H9 (cell line): ENCODE data around the gene MBP. TPM values are rescaled to one million over a fixed set of nuclear protein-coding genes. Genes with fewer than 3 reads are reported as not detected.

ENCODE experiments used
- DNase-seq: peaks from one replicate; pipeline ENCODE4 v3.0.0-alpha.2; 2017
- H2AFZ ChIP-seq: one replicate; pipeline ENCODE4 v1.6.1; 2013; ENCODE audit warnings: mild to moderate bottlenecking, low read length, control low read depth, moderate library complexity
- H2AK5ac ChIP-seq: 2 replicates; pipeline ENCODE4 v1.6.1; 2013; ENCODE audit warnings: low read length, control low read depth, mixed read lengths; ENCODE audit not compliant: insufficient read length
- H2BK120ac ChIP-seq: one replicate; pipeline ENCODE4 v1.6.1; 2013; ENCODE audit warnings: low read depth, mild to moderate bottlenecking, low read length, control low read depth, inconsistent platforms; ENCODE audit not compliant: poor library complexity, severe bottlenecking
- H2BK12ac ChIP-seq: 2 replicates; pipeline ENCODE4 v1.6.1; 2013; ENCODE audit warnings: low read length, control low read depth, mixed read lengths, low read depth; ENCODE audit not compliant: insufficient read length
- H2BK15ac ChIP-seq: 2 replicates; pipeline ENCODE4 v1.6.1; 2013; ENCODE audit warnings: low read depth, low read length, control low read depth
- H2BK20ac ChIP-seq: one replicate; pipeline ENCODE4 v1.6.1; 2013; ENCODE audit warnings: low read depth, mild to moderate bottlenecking, low read length, control low read depth, inconsistent platforms; ENCODE audit not compliant: poor library complexity, severe bottlenecking
- H2BK5ac ChIP-seq: 2 replicates; pipeline ENCODE4 v1.6.1; 2013; ENCODE audit warnings: low read length, control low read depth, mixed read lengths; ENCODE audit not compliant: insufficient read length
- H3K14ac ChIP-seq: 2 replicates; pipeline ENCODE4 v1.6.1; 2013; ENCODE audit warnings: low read length, control low read depth; ENCODE audit not compliant: insufficient read depth
- H3K18ac ChIP-seq: 2 replicates; pipeline ENCODE4 v1.6.1; 2013; ENCODE audit warnings: low read depth, mild to moderate bottlenecking, mixed read lengths, low read length, control low read depth; ENCODE audit not compliant: insufficient read length
- H3K23ac ChIP-seq: 2 replicates; pipeline ENCODE4 v1.6.1; 2013; ENCODE audit warnings: low read length, control low read depth, mixed read lengths, low read depth; ENCODE audit not compliant: insufficient read length
- H3K23me2 ChIP-seq: 2 replicates; pipeline ENCODE4 v1.6.1; 2013; ENCODE audit warnings: low read depth, mild to moderate bottlenecking, mixed read lengths, low read length, control low read depth; ENCODE audit not compliant: insufficient read length, poor library complexity, severe bottlenecking
- H3K27ac ChIP-seq: 2 replicates; pipeline ENCODE4 v1.5.1; 2013; ENCODE audit warnings: low read length, control low read depth, mixed read lengths, low read depth; ENCODE audit not compliant: insufficient read length
- H3K27me3 ChIP-seq: 2 replicates; pipeline ENCODE4 v1.6.1; 2013; ENCODE audit warnings: low read length, control low read depth, inconsistent platforms; ENCODE audit not compliant: insufficient read depth
- H3K4ac ChIP-seq: 2 replicates; pipeline ENCODE4 v1.6.1; 2013; ENCODE audit warnings: low read depth, mild to moderate bottlenecking, control low read depth, inconsistent platforms, low read length, moderate library complexity
- H3K4me1 ChIP-seq: 2 replicates; pipeline ENCODE4 v1.6.1; 2013; ENCODE audit warnings: low read length, control low read depth, inconsistent platforms; ENCODE audit not compliant: insufficient read depth
- H3K4me2 ChIP-seq: 2 replicates; pipeline ENCODE4 v1.6.1; 2013; ENCODE audit warnings: low read length, control low read depth, mixed read lengths; ENCODE audit not compliant: insufficient read length, insufficient read depth
- H3K56ac ChIP-seq: 2 replicates; pipeline ENCODE4 v1.6.1; 2013; ENCODE audit warnings: low read depth, mild to moderate bottlenecking, mixed read lengths, low read length, control low read depth; ENCODE audit not compliant: insufficient read length
- H3K79me1 ChIP-seq: 2 replicates; pipeline ENCODE4 v1.6.1; 2013; ENCODE audit warnings: low read depth, mild to moderate bottlenecking, moderate library complexity, low read length, control low read depth, inconsistent platforms; ENCODE audit not compliant: insufficient read depth, poor library complexity, severe bottlenecking
- H3K79me2 ChIP-seq: 2 replicates; pipeline ENCODE4 v1.6.1; 2013; ENCODE audit warnings: low read length, control low read depth, inconsistent platforms; ENCODE audit not compliant: insufficient read depth
- H3K9ac ChIP-seq: 2 replicates; pipeline ENCODE4 v1.6.1; 2013; ENCODE audit warnings: low read length, control low read depth, mixed read lengths; ENCODE audit not compliant: insufficient read length; ENCODE audit errors: extremely low read depth
- H3K9me3 ChIP-seq: one replicate; pipeline ENCODE4 v1.6.1; 2013; ENCODE audit warnings: low read depth, low read length, inconsistent platforms; ENCODE audit not compliant: control insufficient read depth
- H3T11ph ChIP-seq: one replicate; pipeline ENCODE4 v1.6.1; 2013; ENCODE audit warnings: mild to moderate bottlenecking, low read length, control low read depth, inconsistent platforms
- H4K20me1 ChIP-seq: one replicate; pipeline ENCODE4 v1.6.1; 2013; ENCODE audit not compliant: control insufficient read depth, insufficient read length, insufficient read depth
- H4K5ac ChIP-seq: 2 replicates; pipeline ENCODE4 v1.6.1; 2013; ENCODE audit warnings: low read depth, mild to moderate bottlenecking, mixed read lengths, low read length, control low read depth; ENCODE audit not compliant: insufficient read length
- H4K8ac ChIP-seq: replicated peaks from 2 replicates; pipeline ENCODE4 v1.6.1; 2013; ENCODE audit warnings: low read length, control low read depth, mixed read lengths, low read depth; ENCODE audit not compliant: insufficient read length
- H4K91ac ChIP-seq: 2 replicates; pipeline ENCODE4 v1.6.1; 2013; ENCODE audit warnings: low read depth, mild to moderate bottlenecking, moderate library complexity, mixed read lengths, low read length, control low read depth; ENCODE audit not compliant: insufficient read length
- H3K27ac Mint-ChIP-seq, 3 experiments: 2 replicates in 2 of 3; 3 replicates in 1 of 3; pipeline ENCODE4 v1.8.0; 2020 to 2021; ENCODE audit warnings: mixed read lengths in 3 of 3, mild to moderate bottlenecking in 1 of 3, moderate library complexity in 1 of 3
- H3K27me3 Mint-ChIP-seq: 2 replicates; pipeline ENCODE4 v1.8.0; 2021; ENCODE audit warnings: low read depth, mild to moderate bottlenecking, moderate library complexity, mixed read lengths
- H3K36me3 Mint-ChIP-seq, 3 experiments: 2 replicates in 2 of 3; 3 replicates in 1 of 3; pipeline ENCODE4 v1.8.0; 2020 to 2021; ENCODE audit warnings: low read depth in 3 of 3, mixed read lengths in 3 of 3; ENCODE audit not compliant: insufficient read depth in 1 of 3
- H3K4me1 Mint-ChIP-seq, 2 experiments: 2 replicates each; pipeline ENCODE4 v1.8.0; 2020; ENCODE audit warnings: mixed read lengths in 2 of 2
- H3K4me3 Mint-ChIP-seq, 2 experiments: 2 replicates in 1 of 2; 3 replicates in 1 of 2; pipeline ENCODE4 v1.8.0; 2020 to 2021; ENCODE audit warnings: mild to moderate bottlenecking in 2 of 2, mixed read lengths in 2 of 2, moderate library complexity in 1 of 2
- H3K9me3 Mint-ChIP-seq, 2 experiments: 2 replicates in 1 of 2; 3 replicates in 1 of 2; pipeline ENCODE4 v1.8.0; 2020; ENCODE audit warnings: mild to moderate bottlenecking in 2 of 2, mixed read lengths in 2 of 2, moderate library complexity in 1 of 2
- WGBS: extraction: QIAGEN DNeasy Blood & Tissue Kit; methylation state at CpG from one replicate; pipeline ENCODE4 v1.1.7; 2013; ENCODE audit warnings: missing lambda C conversion rate, low lambda C conversion rate, mixed read lengths; ENCODE audit not compliant: insufficient read length; ENCODE audit errors: extremely low coverage; 5-methylcytosine and 5-hydroxymethylcytosine counted together
- total RNA-seq: library from RNA; stranded (reverse); gene quantifications from 2 replicates; pipeline ENCODE4 v1.2.1, GENCODE V29; 2021
- TF ChIP-seq, protein P1 (sequence below): fragments of 200-600 bp; sonication (generic); conservative IDR thresholded peaks from 3 replicates; pipeline ENCODE4 v1.8.0; 2021; ENCODE audit warnings: antibody characterized with exemption, mild to moderate bottlenecking

The MBP gene
- total RNA-seq, 1 experiment from 2014 or later = 8.6 TPM

GRCh38 chr18:76951456-76952247, 180.9 kb downstream of the MBP start:
- H3K23ac ChIP-seq = no peak overlapping the region
- no peak overlapping the region for H2AK5ac ChIP-seq
- H3K9me3 Mint-ChIP-seq = peaks cover under 1% of the 10 kb centered on the region in 2 experiments; a peak in 2 of 5 replicates
- TF ChIP-seq, protein P1, sequence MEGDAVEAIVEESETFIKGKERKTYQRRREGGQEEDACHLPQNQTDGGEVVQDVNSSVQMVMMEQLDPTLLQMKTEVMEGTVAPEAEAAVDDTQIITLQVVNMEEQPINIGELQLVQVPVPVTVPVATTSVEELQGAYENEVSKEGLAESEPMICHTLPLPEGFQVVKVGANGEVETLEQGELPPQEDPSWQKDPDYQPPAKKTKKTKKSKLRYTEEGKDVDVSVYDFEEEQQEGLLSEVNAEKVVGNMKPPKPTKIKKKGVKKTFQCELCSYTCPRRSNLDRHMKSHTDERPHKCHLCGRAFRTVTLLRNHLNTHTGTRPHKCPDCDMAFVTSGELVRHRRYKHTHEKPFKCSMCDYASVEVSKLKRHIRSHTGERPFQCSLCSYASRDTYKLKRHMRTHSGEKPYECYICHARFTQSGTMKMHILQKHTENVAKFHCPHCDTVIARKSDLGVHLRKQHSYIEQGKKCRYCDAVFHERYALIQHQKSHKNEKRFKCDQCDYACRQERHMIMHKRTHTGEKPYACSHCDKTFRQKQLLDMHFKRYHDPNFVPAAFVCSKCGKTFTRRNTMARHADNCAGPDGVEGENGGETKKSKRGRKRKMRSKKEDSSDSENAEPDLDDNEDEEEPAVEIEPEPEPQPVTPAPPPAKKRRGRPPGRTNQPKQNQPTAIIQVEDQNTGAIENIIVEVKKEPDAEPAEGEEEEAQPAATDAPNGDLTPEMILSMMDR = no peak
- H3K79me1 ChIP-seq = no peaks in the 10 kb centered on the region
- no peaks in the 10 kb centered on the region for H3K9me3 ChIP-seq
- H3K27me3 ChIP-seq = no peaks in the 10 kb centered on the region
- no peaks in the 10 kb centered on the region for H3K4me1 ChIP-seq
- H3K18ac ChIP-seq = no peak overlapping the region
- H3K14ac ChIP-seq = no peak overlapping the region
- no peaks in the 10 kb centered on the region for H3K79me2 ChIP-seq
- no peak overlapping the region for H4K8ac ChIP-seq
- no peak for DNase-seq
- H3K36me3 Mint-ChIP-seq = peaks cover 10 to 43% (median 38%) of the 10 kb centered on the region in 3 experiments
- H4K91ac ChIP-seq = no peak overlapping the region
- H2BK20ac ChIP-seq = no peak overlapping the region
- H2BK120ac ChIP-seq = no peak overlapping the region
- peaks cover 0 to 3% of the 10 kb centered on the region in 2 experiments; a peak in 1 of 4 replicates for H3K4me1 Mint-ChIP-seq
- no peak overlapping the region for H2BK15ac ChIP-seq
- no peaks in the 10 kb centered on the region for H3K27me3 Mint-ChIP-seq
- WGBS = no CpG with 5 or more reads among the region's 12 CpGs
- no peak overlapping the region for H3K9ac ChIP-seq
- H3T11ph ChIP-seq = no peak overlapping the region
- no peaks in the 10 kb centered on the region for H4K20me1 ChIP-seq
- no peak overlapping the region for H3K27ac ChIP-seq
- H3K4me2 ChIP-seq = no peak overlapping the region
- H3K23me2 ChIP-seq = no peaks in the 10 kb centered on the region
- no peak overlapping the region for H2BK12ac ChIP-seq
- H3K27ac Mint-ChIP-seq = no peak overlapping the region; a peak in 1 of 7 replicates
- no peak overlapping the region for H3K56ac ChIP-seq
- H2AFZ ChIP-seq = no peak overlapping the region
- H2BK5ac ChIP-seq = no peak overlapping the region
- H3K4ac ChIP-seq = no peak overlapping the region
- H4K5ac ChIP-seq = no peak overlapping the region
- H3K4me3 Mint-ChIP-seq = no peak overlapping the region
